ENCODE results near the gene PALS2.
A peak's percentile ranks its signal among the peaks of the same experiment; 100 is the strongest.

- TF ChIP-seq, protein P1, sequence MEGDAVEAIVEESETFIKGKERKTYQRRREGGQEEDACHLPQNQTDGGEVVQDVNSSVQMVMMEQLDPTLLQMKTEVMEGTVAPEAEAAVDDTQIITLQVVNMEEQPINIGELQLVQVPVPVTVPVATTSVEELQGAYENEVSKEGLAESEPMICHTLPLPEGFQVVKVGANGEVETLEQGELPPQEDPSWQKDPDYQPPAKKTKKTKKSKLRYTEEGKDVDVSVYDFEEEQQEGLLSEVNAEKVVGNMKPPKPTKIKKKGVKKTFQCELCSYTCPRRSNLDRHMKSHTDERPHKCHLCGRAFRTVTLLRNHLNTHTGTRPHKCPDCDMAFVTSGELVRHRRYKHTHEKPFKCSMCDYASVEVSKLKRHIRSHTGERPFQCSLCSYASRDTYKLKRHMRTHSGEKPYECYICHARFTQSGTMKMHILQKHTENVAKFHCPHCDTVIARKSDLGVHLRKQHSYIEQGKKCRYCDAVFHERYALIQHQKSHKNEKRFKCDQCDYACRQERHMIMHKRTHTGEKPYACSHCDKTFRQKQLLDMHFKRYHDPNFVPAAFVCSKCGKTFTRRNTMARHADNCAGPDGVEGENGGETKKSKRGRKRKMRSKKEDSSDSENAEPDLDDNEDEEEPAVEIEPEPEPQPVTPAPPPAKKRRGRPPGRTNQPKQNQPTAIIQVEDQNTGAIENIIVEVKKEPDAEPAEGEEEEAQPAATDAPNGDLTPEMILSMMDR (IDR thresholded peaks at IDR 0.05): no peak
- TF ChIP-seq TCF7L2 (IDR thresholded peaks at IDR 0.05; ENCODE audit: low read depth, low read length) (no peak), POLR2AphosphoS5 (IDR thresholded peaks at IDR 0.05; ENCODE audit: low read depth, low read length) (0 out of 2 replicates have a peak, but pooled peaks have one; percentile 16), SIN3A (IDR thresholded peaks at IDR 0.05; ENCODE audit: borderline replicate concordance, insufficient read depth, low read depth, low read length) (peak; percentile 84; the same call in 1 of the 2 replicates)
Measured at GRCh38 chr7:24572997-24573553, at the start of gene PALS2.

All from Panc1 (cell line).